ENCODE measurements around the gene CCDC102B.

DNA sequence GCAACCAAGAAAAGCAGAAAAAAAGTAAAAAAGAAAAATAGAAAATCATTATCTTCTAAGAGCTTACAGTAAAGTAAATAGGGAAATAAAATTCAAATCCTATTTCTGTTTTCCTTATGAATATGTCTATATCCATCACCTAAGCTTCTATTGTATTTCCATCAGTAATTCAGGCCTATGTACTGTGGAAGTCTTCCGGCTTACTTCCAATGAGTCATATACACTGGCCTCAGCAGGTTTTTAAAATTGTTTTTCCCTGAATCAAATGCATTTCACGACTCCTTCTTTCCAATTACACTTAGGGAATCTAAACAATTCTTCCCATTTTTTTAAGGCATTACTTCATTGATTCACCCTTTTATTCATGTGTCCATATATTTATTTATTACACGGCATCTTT is 164.7 kb downstream of the CCDC102B start:
- TF ChIP-seq CTCF (IDR thresholded peaks at IDR 0.05) (no peak), POLR2A (IDR thresholded peaks at IDR 0.05) (no peak)

Measured in thyroid gland (tissue), 4 donors.